Gastroesophageal sphincter (tissue), 3 donors: ENCODE measurements around the gene MDH1B.

ENCODE experiments used
- CTCF ChIP-seq, 4 experiments: fragments of 200-600 bp in 2 of 4; fragments of 450-650 bp in 2 of 4; sonication (generic) in 1 of 4; IDR thresholded peaks; one replicate each; pipeline ENCODE4 v1.5.1; 2017 to 2019; ENCODE audit warnings: antibody characterized with exemption in 4 of 4, mild to moderate bottlenecking in 2 of 4, moderate library complexity in 2 of 4
- POLR2A ChIP-seq, 2 donors: fragments of 450-650 bp; IDR thresholded peaks; one replicate each; pipeline ENCODE4 v1.6.1; 2017; ENCODE audit warnings: antibody characterized with exemption in 2 of 2, mild to moderate bottlenecking in 2 of 2, moderate library complexity in 1 of 2

GRCh38 chr2:206701952-206702605 is 63.0 kb downstream of the MDH1B start:
- TF ChIP-seq CTCF (IDR thresholded peaks at IDR 0.05) (no peak), POLR2A (IDR thresholded peaks at IDR 0.05) (no peak)
